Neural progenitor cell (in vitro differentiated cells): ENCODE measurements around the gene BPIFB2. TPM values are rescaled to one million over a fixed set of nuclear protein-coding genes. Genes with fewer than 3 reads are reported as not detected.

Experiments
- DNase-seq: peaks from one replicate; pipeline ENCODE4 v3.0.0-alpha.2; 2016; ENCODE audit warnings: low spot score
- H2AFZ ChIP-seq: fragments of 200-600 bp; sonication (generic); replicated peaks from 2 replicates; pipeline ENCODE4 v1.6.1; 2016; ENCODE audit warnings: antibody characterized with exemption
- H3F3A ChIP-seq: fragments of 200-600 bp; sonication (generic); 2 replicates; pipeline ENCODE4 v1.6.1; 2016; ENCODE audit warnings: antibody characterized with exemption, low read depth
- H3K27ac ChIP-seq: fragments of 200-600 bp; sonication (generic); 2 replicates; pipeline ENCODE4 v1.5.1; 2016; ENCODE audit warnings: mild to moderate bottlenecking
- H3K27me3 ChIP-seq: fragments of 200-600 bp; sonication (generic); 2 replicates; pipeline ENCODE4 v1.6.1; 2016; ENCODE audit warnings: mild to moderate bottlenecking, moderate library complexity
- H3K36me3 ChIP-seq: fragments of 200-600 bp; sonication (generic); 2 replicates; pipeline ENCODE4 v1.5.1; 2016
- H3K4me1 ChIP-seq: fragments of 200-600 bp; sonication (generic); 2 replicates; pipeline ENCODE4 v1.6.1; 2016; ENCODE audit warnings: mixed run types
- H3K4me2 ChIP-seq: fragments of 200-600 bp; sonication (generic); 2 replicates; pipeline ENCODE4 v1.6.1; 2016
- H3K4me3 ChIP-seq: fragments of 200-600 bp; sonication (generic); 2 replicates; pipeline ENCODE4 v1.5.1; 2016
- H3K79me2 ChIP-seq: fragments of 200-600 bp; sonication (generic); 2 replicates; pipeline ENCODE4 v1.6.1; 2016; ENCODE audit warnings: low read depth
- H3K9ac ChIP-seq: fragments of 200-600 bp; sonication (generic); 2 replicates; pipeline ENCODE4 v1.6.1; 2016
- H3K9me3 ChIP-seq: fragments of 200-600 bp; sonication (generic); 2 replicates; pipeline ENCODE4 v1.5.1; 2016; ENCODE audit warnings: low read depth
- H4K20me1 ChIP-seq: fragments of 200-600 bp; sonication (generic); 2 replicates; pipeline ENCODE4 v1.6.1; 2016; ENCODE audit warnings: low read depth
- H3K27ac Mint-ChIP-seq: 3 replicates; pipeline ENCODE4 v1.8.0; 2021; ENCODE audit warnings: mixed read lengths
- H3K27me3 Mint-ChIP-seq: 2 replicates; pipeline ENCODE4 v1.8.0; 2022; ENCODE audit warnings: low read depth, mild to moderate bottlenecking, inconsistent platforms, moderate library complexity, mixed read lengths; ENCODE audit not compliant: insufficient read depth
- H3K36me3 Mint-ChIP-seq: 3 replicates; pipeline ENCODE4 v1.8.0; 2021; ENCODE audit warnings: mixed read lengths
- H3K4me1 Mint-ChIP-seq: 3 replicates; pipeline ENCODE4 v1.8.0; 2021; ENCODE audit warnings: mixed read lengths
- H3K4me3 Mint-ChIP-seq: 3 replicates; pipeline ENCODE4 v1.8.0; 2021; ENCODE audit warnings: mild to moderate bottlenecking, moderate library complexity, mixed read lengths
- H3K9me3 Mint-ChIP-seq: 3 replicates; pipeline ENCODE4 v1.8.0; 2020; ENCODE audit warnings: mixed read lengths
- CTCF ChIP-seq: fragments of 200-600 bp; sonication (generic); IDR thresholded peaks from 2 replicates; pipeline ENCODE4 v1.5.1; 2017; ENCODE audit warnings: antibody characterized with exemption, mild to moderate bottlenecking
- EZH2 ChIP-seq: fragments of 200-600 bp; sonication (generic); IDR thresholded peaks from 2 replicates; pipeline ENCODE4 v1.6.1; 2017; ENCODE audit warnings: antibody characterized with exemption, mild to moderate bottlenecking, moderate library complexity
- EZH2phosphoT487 ChIP-seq: fragments of 200-600 bp; sonication (generic); IDR thresholded peaks from 2 replicates; pipeline ENCODE4 v1.6.1; 2017; ENCODE audit warnings: antibody characterized with exemption
- total RNA-seq: library from RNA; depleted of rRNA; stranded (reverse); fragments of >200 nt; gene quantifications from 2 replicates; pipeline ENCODE4 v1.2.3, GENCODE V29; 2015; ENCODE audit warnings: low replicate concordance

Gene BPIFB2
- total RNA-seq, 1 donor from 2014 or later = not detected

- Mint-ChIP-seq H3K36me3 (no peaks in the 10 kb centered on the region), H3K4me1 (no peaks in the 10 kb centered on the region), H3K27me3 (peaks cover 12% of the 10 kb centered on the region), H3K4me3 (peak overlapping the region; percentile 31), H3K9me3 (no peaks in the 10 kb centered on the region), H3K27ac (no peak overlapping the region)
- H4K20me1 ChIP-seq = no peaks in the 10 kb centered on the region
- TF ChIP-seq EZH2phosphoT487 = no peak
- H3K79me2 ChIP-seq = no peaks in the 10 kb centered on the region
- no peaks in the 10 kb centered on the region for H3K9me3 ChIP-seq
- H2AFZ ChIP-seq = no peak overlapping the region
- H3K4me1 ChIP-seq = no peaks in the 10 kb centered on the region
- H3K27me3 ChIP-seq = peaks cover 24% of the 10 kb centered on the region
- H3K36me3 ChIP-seq = no peaks in the 10 kb centered on the region
- no peak overlapping the region for H3K27ac ChIP-seq
- no peak overlapping the region for H3K4me3 ChIP-seq
- H3K9ac ChIP-seq = no peak overlapping the region
- no peaks in the 10 kb centered on the region for H3F3A ChIP-seq
- H3K4me2 ChIP-seq = no peak overlapping the region
- DNase-seq = no peak
Measured at GRCh38 chr20:33021879-33022278, 14.4 kb downstream of the BPIFB2 start.

GRCh38 chr20:33022289-33022688 lies 14.8 kb downstream of the BPIFB2 start:
- H3K36me3 ChIP-seq = no peaks in the 10 kb centered on the region
- H3K4me3 ChIP-seq = no peak overlapping the region
- no peak overlapping the region for H3K9ac ChIP-seq
- H3K9me3 ChIP-seq = no peaks in the 10 kb centered on the region
- H3K27me3 ChIP-seq = peaks cover 24% of the 10 kb centered on the region
- H3K4me2 ChIP-seq = no peak overlapping the region
- no peaks in the 10 kb centered on the region for H3K9me3 Mint-ChIP-seq
- peaks cover 12% of the 10 kb centered on the region for H3K27me3 Mint-ChIP-seq
- H3K36me3 Mint-ChIP-seq = no peaks in the 10 kb centered on the region
- H3F3A ChIP-seq = no peaks in the 10 kb centered on the region
- H2AFZ ChIP-seq = no peak overlapping the region
- TF ChIP-seq EZH2 = no peak
- no peak for TF ChIP-seq CTCF
- no peak for TF ChIP-seq EZH2phosphoT487
- H4K20me1 ChIP-seq = no peaks in the 10 kb centered on the region
- no peaks in the 10 kb centered on the region for H3K4me1 Mint-ChIP-seq
- no peak overlapping the region for H3K4me3 Mint-ChIP-seq
- no peak overlapping the region for H3K27ac ChIP-seq
- H3K79me2 ChIP-seq = no peaks in the 10 kb centered on the region
- no peaks in the 10 kb centered on the region for H3K4me1 ChIP-seq
- no peak for DNase-seq
- no peak overlapping the region for H3K27ac Mint-ChIP-seq

GRCh38 chr20:33022694-33023438 lies 15.4 kb downstream of the BPIFB2 start:
- H3K9me3 ChIP-seq = no peaks in the 10 kb centered on the region
- no peaks in the 10 kb centered on the region for H3K36me3 ChIP-seq
- TF ChIP-seq CTCF (no peak), EZH2 (no peak), EZH2phosphoT487 (no peak)
- no peaks in the 10 kb centered on the region for H3K9me3 Mint-ChIP-seq
- no peak overlapping the region for H3K27ac Mint-ChIP-seq
- H3K79me2 ChIP-seq = no peaks in the 10 kb centered on the region
- no peaks in the 10 kb centered on the region for H3K36me3 Mint-ChIP-seq
- H3K4me3 ChIP-seq = no peak overlapping the region
- H4K20me1 ChIP-seq = no peaks in the 10 kb centered on the region
- no peak overlapping the region for H3K4me3 Mint-ChIP-seq
- H3K27ac ChIP-seq = no peak overlapping the region
- H3K27me3 Mint-ChIP-seq = peaks cover 12% of the 10 kb centered on the region
- no peak overlapping the region for H3K4me2 ChIP-seq
- H3K9ac ChIP-seq = no peak overlapping the region
- no peaks in the 10 kb centered on the region for H3K4me1 Mint-ChIP-seq
- H2AFZ ChIP-seq = no peak overlapping the region
- peaks cover 24% of the 10 kb centered on the region for H3K27me3 ChIP-seq
- DNase-seq = no peak
- no peaks in the 10 kb centered on the region for H3F3A ChIP-seq
- no peaks in the 10 kb centered on the region for H3K4me1 ChIP-seq
